ENCODE measurements around the gene USP2.

USP2 gene

DNA sequence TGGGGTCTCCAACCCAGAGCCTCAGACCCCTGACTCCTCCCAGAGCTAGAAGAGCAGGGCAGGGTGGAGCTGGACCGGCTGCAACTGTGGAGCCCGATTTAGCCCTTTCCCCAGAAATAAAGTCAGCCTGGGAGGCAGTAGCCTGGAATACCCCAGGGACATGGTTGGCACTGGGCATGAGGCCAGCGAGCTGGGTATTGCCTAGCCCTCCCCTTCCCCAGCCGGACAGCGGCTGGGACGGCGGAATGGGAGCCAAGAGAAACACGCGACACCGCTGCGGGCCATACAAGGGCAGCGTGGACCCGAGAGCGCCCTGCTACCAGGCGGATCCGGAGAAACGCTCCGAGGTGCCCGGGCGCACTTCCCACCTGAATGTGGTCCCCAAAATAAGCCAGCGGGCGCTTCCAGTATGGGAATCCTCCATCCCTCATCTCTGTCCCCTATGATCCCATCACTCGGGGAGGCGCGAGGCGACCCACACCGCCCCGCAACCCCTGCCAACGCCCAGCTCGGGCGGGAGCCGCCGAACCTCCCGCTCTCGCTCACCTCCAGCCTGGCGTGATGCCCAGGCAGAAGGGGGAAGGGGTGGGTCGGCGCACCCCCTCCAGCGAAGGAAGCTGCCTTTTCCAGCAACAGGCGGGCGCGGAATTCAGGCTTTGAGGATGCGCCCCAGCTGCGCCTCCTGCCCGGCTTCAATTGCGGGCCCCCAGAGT lies 65.3 kb downstream of the USP2 start:
- ATAC-seq (ENCODE audit: insufficient read depth, low read depth) (no peak), DNase-seq (no peak)
- peak overlapping the region; percentile 70; the same call in 1 of the 2 replicates for H2AFZ ChIP-seq (ENCODE audit: low read depth, low read length)
- H3K9ac ChIP-seq (ENCODE audit: low read depth, low read length) = peak overlapping the region; percentile 64
- H3K4me2 ChIP-seq (ENCODE audit: insufficient read depth, low read length) = peak overlapping the region; percentile 97
- no peak for TF ChIP-seq CTCF (IDR thresholded peaks at IDR 0.05; ENCODE audit: borderline replicate concordance, extremely low read depth, low read length, poor library complexity, severe bottlenecking)
- peak; percentile 92 for TF ChIP-seq EZH2 (IDR thresholded peaks at IDR 0.05; ENCODE audit: borderline replicate concordance, low read depth, low read length, severe bottlenecking)
- H3K4me3 ChIP-seq (ENCODE audit: low read depth in 1 of 2, low read length in 2 of 2) = peak overlapping the region; percentile 37 to 65; a peak in 3 of 4 replicates
- no peaks in the 10 kb centered on the region for H3K79me2 ChIP-seq (ENCODE audit: insufficient read depth, low read length)
- H3K27ac ChIP-seq (ENCODE audit: low read length) = no peak overlapping the region
- peaks cover 51% of the 10 kb centered on the region for H3K27me3 ChIP-seq (ENCODE audit: insufficient read depth, low read length, poor library complexity)
- no peaks in the 10 kb centered on the region for H3K36me3 ChIP-seq (ENCODE audit: insufficient read depth, low read length)
- no peaks in the 10 kb centered on the region for H3K9me3 ChIP-seq (ENCODE audit: insufficient read depth, low read length, severe bottlenecking)
- peaks cover 35% of the 10 kb centered on the region for H3K4me1 ChIP-seq (ENCODE audit: insufficient read depth, low read length)
- H4K20me1 ChIP-seq (ENCODE audit: insufficient read depth, low read length) = peaks cover 19% of the 10 kb centered on the region

DNA sequence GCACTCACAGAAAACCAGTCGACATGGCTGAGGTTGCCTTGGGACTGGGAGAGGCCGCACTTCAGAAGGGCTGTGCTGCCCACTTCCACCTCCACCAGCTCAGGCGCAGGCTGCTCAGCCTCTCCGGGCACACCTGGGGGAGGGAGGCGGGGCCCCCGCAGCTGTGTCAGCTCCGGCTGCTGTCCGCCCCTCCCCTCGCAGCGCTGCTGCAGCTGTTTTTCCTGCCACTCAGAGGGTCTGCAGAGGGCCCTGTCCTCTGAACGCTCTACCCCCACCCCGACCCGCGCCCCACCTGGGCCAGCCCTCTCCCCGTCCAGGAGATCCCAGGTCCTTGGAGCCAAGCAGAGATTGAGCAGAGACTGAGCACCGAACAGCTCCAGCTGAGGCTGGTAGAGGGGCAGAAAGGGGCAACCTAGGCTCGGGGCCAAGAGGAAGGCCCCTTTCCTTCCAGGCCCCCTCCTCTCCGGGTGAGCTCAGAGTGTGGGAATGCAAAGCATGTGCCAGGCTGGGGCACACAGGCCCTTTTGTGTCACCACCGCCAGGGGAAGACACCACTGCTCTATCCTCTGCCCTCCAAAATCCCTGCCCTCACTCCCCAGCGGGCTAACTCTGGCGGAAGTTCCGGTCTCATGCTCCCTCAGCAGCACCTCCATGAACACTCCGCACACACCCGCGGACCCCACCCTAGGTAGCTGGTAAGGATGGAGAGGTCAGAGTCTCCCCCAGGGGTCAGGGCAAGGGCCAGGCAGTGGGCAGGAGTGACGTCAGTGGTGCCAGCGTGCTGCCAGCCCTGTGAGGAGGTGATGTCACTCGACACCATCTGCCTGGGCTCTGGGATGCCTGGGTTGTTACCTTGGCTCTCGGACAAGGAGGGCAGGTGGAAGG lies 66.1 kb downstream of the USP2 start:
- peaks cover 51% of the 10 kb centered on the region for H3K27me3 ChIP-seq (ENCODE audit: insufficient read depth, low read length, poor library complexity)
- H3K4me2 ChIP-seq (ENCODE audit: insufficient read depth, low read length) = peak overlapping the region; percentile 97
- H3K4me1 ChIP-seq (ENCODE audit: insufficient read depth, low read length) = peaks cover 27% of the 10 kb centered on the region
- peak overlapping the region in 1 of 2 experiments; percentile 65; a peak in 2 of 4 replicates for H3K4me3 ChIP-seq (ENCODE audit: low read depth in 1 of 2, low read length in 2 of 2)
- H4K20me1 ChIP-seq (ENCODE audit: insufficient read depth, low read length) = peaks cover 19% of the 10 kb centered on the region
- H3K9ac ChIP-seq (ENCODE audit: low read depth, low read length) = peak overlapping the region; percentile 64; the same call in 1 of the 2 replicates
- no peak overlapping the region for H3K27ac ChIP-seq (ENCODE audit: low read length)
- H3K36me3 ChIP-seq (ENCODE audit: insufficient read depth, low read length) = no peaks in the 10 kb centered on the region
- peak overlapping the region; percentile 62 for H2AFZ ChIP-seq (ENCODE audit: low read depth, low read length)
- H3K79me2 ChIP-seq (ENCODE audit: insufficient read depth, low read length) = no peaks in the 10 kb centered on the region
- peak; percentile 77 for ATAC-seq (ENCODE audit: insufficient read depth, low read depth)
- peak; percentile 78 for DNase-seq
- TF ChIP-seq CTCF (IDR thresholded peaks at IDR 0.05; ENCODE audit: borderline replicate concordance, extremely low read depth, low read length, poor library complexity, severe bottlenecking) = no peak
- TF ChIP-seq EZH2 (IDR thresholded peaks at IDR 0.05; ENCODE audit: borderline replicate concordance, low read depth, low read length, severe bottlenecking) = no peak
- H3K9me3 ChIP-seq (ENCODE audit: insufficient read depth, low read length, severe bottlenecking) = no peaks in the 10 kb centered on the region

- peaks cover 19% of the 10 kb centered on the region for H4K20me1 ChIP-seq (ENCODE audit: insufficient read depth, low read length)
- no peaks in the 10 kb centered on the region for H3K36me3 ChIP-seq (ENCODE audit: insufficient read depth, low read length)
- no peak for ATAC-seq (ENCODE audit: insufficient read depth, low read depth)
- H3K9ac ChIP-seq (ENCODE audit: low read depth, low read length) = no peak overlapping the region
- H3K27ac ChIP-seq (ENCODE audit: low read length) = no peak overlapping the region
- no peak overlapping the region for H3K4me3 ChIP-seq (ENCODE audit: low read depth in 1 of 2, low read length in 2 of 2)
- H2AFZ ChIP-seq (ENCODE audit: low read depth, low read length) = no peak overlapping the region
- no peaks in the 10 kb centered on the region for H3K9me3 ChIP-seq (ENCODE audit: insufficient read depth, low read length, severe bottlenecking)
- peaks cover 27% of the 10 kb centered on the region for H3K4me1 ChIP-seq (ENCODE audit: insufficient read depth, low read length)
- no peaks in the 10 kb centered on the region for H3K79me2 ChIP-seq (ENCODE audit: insufficient read depth, low read length)
- peak overlapping the region; percentile 97; the same call in 1 of the 2 replicates for H3K4me2 ChIP-seq (ENCODE audit: insufficient read depth, low read length)
- TF ChIP-seq EZH2 (IDR thresholded peaks at IDR 0.05; ENCODE audit: borderline replicate concordance, low read depth, low read length, severe bottlenecking) (no peak), CTCF (IDR thresholded peaks at IDR 0.05; ENCODE audit: borderline replicate concordance, extremely low read depth, low read length, poor library complexity, severe bottlenecking) (no peak)
- DNase-seq = no peak
- H3K27me3 ChIP-seq (ENCODE audit: insufficient read depth, low read length, poor library complexity) = peaks cover 50% of the 10 kb centered on the region
These were observed 66.8 kb downstream of the USP2 start for GRCh38 chr11:119314726-119315125.
